IPS DF 6.9 (cell line): ENCODE measurements around the gene NAE1.
"Not testable (repeated sequence)": the region's sequence is repeated elsewhere in the genome, so short reads cannot be mapped to it uniquely, and the experiment has no call there.

ENCODE experiments used
- DNase-seq: peaks from one replicate; pipeline ENCODE4 v3.0.0-alpha.2; 2013; ENCODE audit warnings: low read depth, low spot score
- H3K27ac ChIP-seq: one replicate; pipeline ENCODE4 v1.5.1; 2013; ENCODE audit warnings: low read length, control low read depth
- H3K27me3 ChIP-seq: 2 replicates; pipeline ENCODE4 v1.6.1; 2013; ENCODE audit warnings: mild to moderate bottlenecking, low read length; ENCODE audit not compliant: control insufficient read depth, insufficient read depth
- H3K36me3 ChIP-seq: 2 replicates; pipeline ENCODE4 v1.6.1; 2013; ENCODE audit warnings: low read length; ENCODE audit not compliant: control insufficient read depth, insufficient read depth
- H3K4me1 ChIP-seq: 2 replicates; pipeline ENCODE4 v1.6.1; 2013; ENCODE audit warnings: low read length; ENCODE audit not compliant: control insufficient read depth, insufficient read depth
- H3K4me3 ChIP-seq: 2 replicates; pipeline ENCODE4 v1.5.1; 2013; ENCODE audit warnings: mild to moderate bottlenecking, low read length
- H3K9me3 ChIP-seq: 2 replicates; pipeline ENCODE4 v1.6.1; 2013; ENCODE audit warnings: low read length, inconsistent platforms; ENCODE audit not compliant: control insufficient read depth, insufficient read depth
- WGBS: extraction: QIAGEN DNeasy Blood & Tissue Kit; methylation state at CpG from one replicate; pipeline ENCODE4 v1.1.7; 2013; ENCODE audit warnings: mixed read lengths, missing lambda C conversion rate; ENCODE audit not compliant: insufficient read length, insufficient coverage; 5-methylcytosine and 5-hydroxymethylcytosine counted together

The NAE1 gene

GRCh38 chr16:66809765-66810164 is 21.0 kb downstream of the NAE1 start:
- peaks cover 11% of the 10 kb centered on the region for H3K36me3 ChIP-seq
- 100% methylated on average over 1 of the region's 4 CpGs for WGBS
- H3K27me3 ChIP-seq = no peaks in the 10 kb centered on the region

GRCh38 chr16:66802159-66802558 is 28.6 kb downstream of the NAE1 start:
- H3K36me3 ChIP-seq = peaks cover 4% of the 10 kb centered on the region; the same call in 1 of the 2 replicates
- H3K4me3 ChIP-seq = no peak overlapping the region
- no peak overlapping the region for H3K27ac ChIP-seq
- no peaks in the 10 kb centered on the region for H3K9me3 ChIP-seq
- no peak for DNase-seq
- H3K4me1 ChIP-seq = no peaks in the 10 kb centered on the region
- no CpG with 5 or more reads among the region's 5 CpGs for WGBS
- no peaks in the 10 kb centered on the region for H3K27me3 ChIP-seq

More at GRCh38 chr16:66809765-66810164, 21.0 kb downstream of the NAE1 start:
- H3K4me1 ChIP-seq = no peaks in the 10 kb centered on the region
- no peak overlapping the region for H3K27ac ChIP-seq
- H3K4me3 ChIP-seq = no peak overlapping the region
- no peaks in the 10 kb centered on the region for H3K9me3 ChIP-seq
- DNase-seq = no peak

DNA sequence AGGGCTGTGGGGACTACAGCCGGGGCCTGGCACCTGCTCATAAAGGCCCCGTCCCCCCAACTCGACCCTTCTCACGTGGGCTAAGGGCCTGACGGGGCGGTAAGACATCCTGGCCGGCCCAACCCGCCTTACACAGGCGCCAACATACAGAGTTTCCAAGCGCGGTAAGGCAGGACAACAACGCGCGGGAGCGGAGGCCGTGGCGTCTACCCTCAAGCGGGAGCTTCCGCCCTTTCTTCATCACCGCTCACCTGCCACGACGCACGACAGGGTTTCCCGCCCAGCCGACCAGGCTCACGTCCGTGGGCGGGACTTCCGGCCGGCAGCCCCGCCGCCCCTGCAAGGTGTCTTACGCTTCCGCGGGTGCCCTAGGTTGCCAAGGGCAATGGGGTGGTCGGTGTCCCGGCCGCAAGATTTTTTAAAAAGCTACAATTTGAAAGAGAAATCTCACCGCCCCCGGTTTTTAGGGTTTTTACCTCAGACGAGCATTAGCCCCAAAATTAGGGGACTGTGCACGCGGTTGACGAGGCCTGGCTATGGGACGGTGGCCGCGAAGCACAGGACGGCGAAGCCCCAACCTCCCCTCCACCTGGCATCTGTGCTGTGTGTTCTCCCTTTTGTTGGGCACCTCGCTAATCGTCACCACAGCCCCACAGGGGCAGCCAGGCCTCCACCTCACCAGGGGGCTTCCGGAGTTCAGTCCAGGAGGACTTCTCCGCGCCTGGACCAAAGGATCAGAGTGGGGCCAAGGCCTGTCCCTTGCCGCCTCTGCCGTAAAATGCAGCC is 29.3 kb downstream of the NAE1 start, which contains the start of gene TERB1:
Gene TERB1, minus strand, starts transcription at position 265 of the 786 bp plus-strand sequence. CDS start 4,786 bp downstream, outside the sequence.
- WGBS = no CpG with 5 or more reads among the region's 56 CpGs

GRCh38 chr16:66800856-66801255 is 29.9 kb downstream of the NAE1 start:
- Histone ChIP-seq H3K4me1 (no peaks in the 10 kb centered on the region), H3K27ac (no peak overlapping the region), H3K9me3 (no peaks in the 10 kb centered on the region), H3K4me3 (no peak overlapping the region), H3K27me3 (no peaks in the 10 kb centered on the region), H3K36me3 (peaks cover 4% of the 10 kb centered on the region; the same call in 1 of the 2 replicates)
- no CpG with 5 or more reads among the region's 19 CpGs for WGBS
- DNase-seq = no peak

More for the DNA sequence above, 29.3 kb downstream of the NAE1 start, which contains the start of gene TERB1:
- Histone ChIP-seq H3K4me3 (no peak within 1 kb of the TSS), H3K9me3 (no peaks in the 10 kb centered on the region), H3K4me1 (no peaks in the 10 kb centered on the region), H3K27me3 (no peaks in the 10 kb centered on the region), H3K36me3 (peaks cover 4% of the 10 kb centered on the region; the same call in 1 of the 2 replicates), H3K27ac (no peak within 1 kb of the TSS)
- no peak for DNase-seq

DNA sequence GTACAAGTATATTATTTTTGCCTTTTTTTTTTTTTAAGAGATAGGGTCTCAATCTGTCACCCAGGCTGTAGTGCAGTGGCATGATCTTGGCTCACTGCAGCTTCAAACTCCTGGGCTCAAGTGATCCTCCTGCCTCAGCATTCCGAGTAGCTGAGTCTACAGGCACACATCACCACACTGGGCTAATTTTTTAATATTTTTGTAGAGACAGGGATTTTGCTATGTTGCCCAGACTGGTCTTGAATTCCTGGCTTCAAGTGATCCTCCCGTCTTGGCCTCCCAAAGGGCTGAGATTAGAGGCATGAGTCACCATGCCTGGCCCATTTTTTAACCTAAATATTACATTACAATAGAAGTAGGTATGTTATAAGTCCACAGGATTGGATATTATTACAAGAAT is 32.6 kb downstream of the NAE1 start:
- no peaks in the 10 kb centered on the region for H3K27me3 ChIP-seq
- no peak for DNase-seq
- no peak overlapping the region for H3K27ac ChIP-seq
- no CpG with 5 or more reads among the region's 2 CpGs for WGBS
- H3K4me1 ChIP-seq = no peaks in the 10 kb centered on the region
- no peaks in the 10 kb centered on the region for H3K9me3 ChIP-seq
- no peak overlapping the region for H3K4me3 ChIP-seq
- no peaks in the 10 kb centered on the region for H3K36me3 ChIP-seq

- no CpG with 5 or more reads among the region's 6 CpGs for WGBS
Observed at GRCh38 chr16:66793984-66794383, 36.8 kb downstream of the NAE1 start.

DNA sequence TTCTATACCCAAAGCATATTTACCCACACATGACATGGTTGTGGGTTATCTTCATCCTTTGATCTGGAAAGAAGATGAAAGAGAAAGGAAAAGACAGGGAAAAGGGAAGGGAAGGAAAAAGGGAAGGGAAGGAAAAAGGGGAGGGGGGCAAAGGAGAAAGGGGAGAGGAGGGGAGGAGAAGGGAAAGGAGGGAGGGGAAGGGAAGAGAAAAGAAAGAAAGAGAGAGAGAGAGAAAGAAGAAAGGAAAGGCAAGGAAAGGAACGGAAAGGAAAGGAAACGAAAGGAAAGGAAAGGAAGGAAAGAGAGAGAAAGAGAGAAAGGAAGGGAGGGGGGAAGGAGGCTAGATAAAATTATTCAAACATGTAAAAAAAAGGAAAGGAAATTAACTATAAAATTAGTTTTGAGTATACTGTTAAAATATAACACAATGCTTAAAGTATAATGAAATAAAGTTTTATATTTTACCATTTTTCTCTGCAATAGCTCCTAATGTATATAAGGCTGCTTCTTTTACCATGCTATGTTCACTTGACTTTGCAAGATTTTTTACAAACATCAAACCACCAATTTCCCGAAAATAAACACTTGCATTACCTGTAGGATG is 40.5 kb downstream of the NAE1 start:
- H3K27me3 ChIP-seq = no peaks in the 10 kb centered on the region
- no peak overlapping the region for H3K27ac ChIP-seq
- H3K36me3 ChIP-seq = no peaks in the 10 kb centered on the region
- no peaks in the 10 kb centered on the region for H3K9me3 ChIP-seq
- DNase-seq = no peak
- no peak overlapping the region for H3K4me3 ChIP-seq
- no peaks in the 10 kb centered on the region for H3K4me1 ChIP-seq
- WGBS = no CpG with 5 or more reads among the region's 3 CpGs

More at GRCh38 chr16:66793984-66794383, 36.8 kb downstream of the NAE1 start:
- not testable (repeated sequence) for H3K4me3 ChIP-seq, H3K36me3 ChIP-seq, DNase-seq, H3K27me3 ChIP-seq, H3K9me3 ChIP-seq, H3K4me1 ChIP-seq, H3K27ac ChIP-seq

GRCh38 chr16:66787427-66787826 is 43.3 kb downstream of the NAE1 start:
- H3K27me3 ChIP-seq = no peaks in the 10 kb centered on the region
- WGBS = no CpG with 5 or more reads among the region's 2 CpGs
- no peaks in the 10 kb centered on the region for H3K36me3 ChIP-seq
- H3K27ac ChIP-seq = no peak overlapping the region
- H3K4me1 ChIP-seq = no peaks in the 10 kb centered on the region
- no peaks in the 10 kb centered on the region for H3K9me3 ChIP-seq
- no peak for DNase-seq
- H3K4me3 ChIP-seq = no peak overlapping the region

DNA sequence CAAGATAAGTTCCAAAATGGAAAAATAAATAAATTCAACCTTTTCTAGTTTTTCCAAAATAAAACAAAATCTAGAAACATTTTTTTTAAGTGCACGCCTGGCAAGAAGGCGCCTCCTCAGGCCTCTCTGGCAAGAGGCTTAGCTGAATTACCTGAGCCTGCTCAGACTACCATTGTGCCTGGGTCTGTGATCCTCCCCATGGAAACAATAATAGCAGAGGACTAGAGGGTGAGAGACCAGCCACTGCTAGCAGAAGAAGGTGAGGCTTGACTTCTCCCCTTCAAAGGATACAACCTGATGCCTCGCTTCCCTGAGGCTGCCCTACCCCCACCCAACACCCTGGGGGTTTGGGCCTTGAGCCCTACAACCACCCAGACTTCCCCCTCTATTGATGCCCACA is 44.2 kb downstream of the NAE1 start:
- WGBS = no CpG with 5 or more reads among the region's 3 CpGs

DNA sequence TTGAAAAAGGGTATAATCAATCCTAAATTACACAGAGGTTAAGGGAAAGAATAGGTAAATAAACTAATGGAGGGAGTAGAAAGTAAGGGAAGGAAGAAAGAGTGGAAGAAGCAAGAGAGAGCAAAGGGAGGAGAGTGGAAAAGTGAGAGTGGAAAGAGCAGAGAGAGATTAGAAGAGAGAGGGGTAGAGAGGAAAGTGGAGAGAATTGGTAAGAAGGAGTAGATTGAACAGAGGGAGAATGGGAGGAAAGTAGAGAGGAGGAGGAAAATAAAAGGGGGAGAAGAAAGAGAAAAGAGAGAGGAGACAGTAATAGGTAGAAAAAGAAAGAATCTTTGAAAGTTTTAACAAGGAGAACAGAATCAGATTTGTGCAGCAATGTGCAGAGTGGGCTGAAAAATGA is 54.3 kb downstream of the NAE1 start:
- Histone ChIP-seq H3K4me1 (no peaks in the 10 kb centered on the region), H3K36me3 (no peaks in the 10 kb centered on the region), H3K27me3 (no peaks in the 10 kb centered on the region), H3K9me3 (no peaks in the 10 kb centered on the region), H3K27ac (no peak overlapping the region), H3K4me3 (no peak overlapping the region)
- DNase-seq = no peak

More for the DNA sequence above, 44.2 kb downstream of the NAE1 start:
- H3K27me3 ChIP-seq = no peaks in the 10 kb centered on the region
- H3K27ac ChIP-seq = no peak overlapping the region
- no peak overlapping the region for H3K4me3 ChIP-seq
- H3K9me3 ChIP-seq = no peaks in the 10 kb centered on the region
- H3K4me1 ChIP-seq = no peaks in the 10 kb centered on the region
- DNase-seq = no peak
- no peaks in the 10 kb centered on the region for H3K36me3 ChIP-seq
